GM12873 (cell line): ENCODE measurements around the gene CALN1.

Experiments
- CTCF ChIP-seq: IDR thresholded peaks from 2 replicates; pipeline ENCODE4 v1.5.1; 2012; ENCODE audit warnings: low read depth, mild to moderate bottlenecking, moderate library complexity, low read length, control low read depth; ENCODE audit not compliant: insufficient read depth; ENCODE audit errors: missing control alignments

CALN1 gene

GRCh38 chr7:72268796-72269195, 143.3 kb downstream of the CALN1 start:
- TF ChIP-seq CTCF, result no peak

GRCh38 chr7:72268090-72268489, 144.0 kb downstream of the CALN1 start:
- no peak for TF ChIP-seq CTCF

- TF ChIP-seq CTCF, result no peak
These were observed 144.8 kb downstream of the CALN1 start for GRCh38 chr7:72267291-72267800.

GRCh38 chr7:72266771-72267170, 145.4 kb downstream of the CALN1 start:
- TF ChIP-seq CTCF, result no peak

- no peak for TF ChIP-seq CTCF
These were observed 146.8 kb downstream of the CALN1 start for GRCh38 chr7:72265071-72265904.

- TF ChIP-seq CTCF, result no peak
These were observed 151.7 kb downstream of the CALN1 start for GRCh38 chr7:72260406-72260805.

GRCh38 chr7:72258074-72258473, 154.1 kb downstream of the CALN1 start:
- TF ChIP-seq CTCF, result no peak
